Parathyroid adenoma (tissue), 2 donors: ENCODE results near the gene PES1.

Experiments used
- H2AFZ ChIP-seq: fragments of 300-600 bp; sonication (generic); one replicate; pipeline ENCODE4 v1.7.0; 2017; ENCODE audit warnings: antibody characterized with exemption, mild to moderate bottlenecking
- H3K27ac ChIP-seq: fragments of 300-600 bp; sonication (generic); one replicate; pipeline ENCODE4 v1.7.0; 2017
- H3K27me3 ChIP-seq: fragments of 300-600 bp; sonication (generic); one replicate; pipeline ENCODE4 v1.7.0; 2017; ENCODE audit warnings: low read length; ENCODE audit not compliant: control insufficient read depth, insufficient read depth
- H3K36me3 ChIP-seq: fragments of 300-600 bp; sonication (generic); one replicate; pipeline ENCODE4 v1.7.0; 2017; ENCODE audit warnings: low read length; ENCODE audit not compliant: control insufficient read depth, insufficient read depth
- H3K4me1 ChIP-seq: fragments of 300-600 bp; sonication (generic); one replicate; pipeline ENCODE4 v1.7.0; 2017; ENCODE audit warnings: control low read depth
- H3K4me2 ChIP-seq: fragments of 300-600 bp; sonication (generic); one replicate; pipeline ENCODE4 v1.7.0; 2017; ENCODE audit warnings: low read length
- H3K4me3 ChIP-seq: fragments of 300-600 bp; sonication (generic); one replicate; pipeline ENCODE4 v1.7.0; 2017; ENCODE audit warnings: low read depth, low read length
- H3K79me2 ChIP-seq: fragments of 300-600 bp; sonication (generic); one replicate; pipeline ENCODE4 v1.7.0; 2017; ENCODE audit warnings: control low read depth
- H3K9ac ChIP-seq: fragments of 300-600 bp; sonication (generic); one replicate; pipeline ENCODE4 v1.7.0; 2017; ENCODE audit warnings: mild to moderate bottlenecking
- H3K9me3 ChIP-seq: fragments of 300-600 bp; sonication (generic); one replicate; pipeline ENCODE4 v1.7.0; 2017; ENCODE audit warnings: low read length; ENCODE audit not compliant: control insufficient read depth
- TF ChIP-seq, protein P1 (sequence below): fragments of 300-600 bp; sonication (generic); IDR thresholded peaks from one replicate; pipeline ENCODE4 v1.7.0; 2017; ENCODE audit warnings: antibody characterized with exemption, mild to moderate bottlenecking
- donor health status: primary hyperparathyroidism.

Gene PES1

DNA sequence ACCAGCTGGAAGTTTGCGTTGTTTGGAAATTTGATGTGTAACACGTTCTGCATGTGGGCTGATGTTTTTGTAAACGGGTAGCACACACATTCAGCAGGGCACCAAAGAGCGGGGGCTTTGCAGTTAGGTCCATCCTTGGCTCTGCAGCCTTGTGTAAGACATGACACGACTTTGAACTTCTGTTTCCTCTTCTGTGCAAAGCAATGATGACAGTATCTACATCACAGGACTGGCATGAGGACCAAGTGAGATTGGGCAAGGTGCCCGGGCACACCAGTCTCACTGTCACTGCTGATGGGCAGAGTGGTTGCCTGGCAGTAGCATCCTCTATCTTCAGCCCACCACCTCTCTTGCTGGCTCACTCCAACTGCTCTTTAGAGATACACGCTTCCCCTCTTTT is 18.6 kb upstream of the PES1 start:
- TF ChIP-seq, protein P1, sequence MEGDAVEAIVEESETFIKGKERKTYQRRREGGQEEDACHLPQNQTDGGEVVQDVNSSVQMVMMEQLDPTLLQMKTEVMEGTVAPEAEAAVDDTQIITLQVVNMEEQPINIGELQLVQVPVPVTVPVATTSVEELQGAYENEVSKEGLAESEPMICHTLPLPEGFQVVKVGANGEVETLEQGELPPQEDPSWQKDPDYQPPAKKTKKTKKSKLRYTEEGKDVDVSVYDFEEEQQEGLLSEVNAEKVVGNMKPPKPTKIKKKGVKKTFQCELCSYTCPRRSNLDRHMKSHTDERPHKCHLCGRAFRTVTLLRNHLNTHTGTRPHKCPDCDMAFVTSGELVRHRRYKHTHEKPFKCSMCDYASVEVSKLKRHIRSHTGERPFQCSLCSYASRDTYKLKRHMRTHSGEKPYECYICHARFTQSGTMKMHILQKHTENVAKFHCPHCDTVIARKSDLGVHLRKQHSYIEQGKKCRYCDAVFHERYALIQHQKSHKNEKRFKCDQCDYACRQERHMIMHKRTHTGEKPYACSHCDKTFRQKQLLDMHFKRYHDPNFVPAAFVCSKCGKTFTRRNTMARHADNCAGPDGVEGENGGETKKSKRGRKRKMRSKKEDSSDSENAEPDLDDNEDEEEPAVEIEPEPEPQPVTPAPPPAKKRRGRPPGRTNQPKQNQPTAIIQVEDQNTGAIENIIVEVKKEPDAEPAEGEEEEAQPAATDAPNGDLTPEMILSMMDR: no peak
- Histone ChIP-seq H2AFZ (no peak overlapping the region), H3K27ac (no peak overlapping the region), H3K9me3 (no peaks in the 10 kb centered on the region), H3K4me1 (peaks cover 4% of the 10 kb centered on the region), H3K4me2 (no peak overlapping the region), H3K27me3 (no peaks in the 10 kb centered on the region), H3K4me3 (no peak overlapping the region), H3K36me3 (no peaks in the 10 kb centered on the region), H3K79me2 (no peaks in the 10 kb centered on the region), H3K9ac (no peak overlapping the region)

DNA sequence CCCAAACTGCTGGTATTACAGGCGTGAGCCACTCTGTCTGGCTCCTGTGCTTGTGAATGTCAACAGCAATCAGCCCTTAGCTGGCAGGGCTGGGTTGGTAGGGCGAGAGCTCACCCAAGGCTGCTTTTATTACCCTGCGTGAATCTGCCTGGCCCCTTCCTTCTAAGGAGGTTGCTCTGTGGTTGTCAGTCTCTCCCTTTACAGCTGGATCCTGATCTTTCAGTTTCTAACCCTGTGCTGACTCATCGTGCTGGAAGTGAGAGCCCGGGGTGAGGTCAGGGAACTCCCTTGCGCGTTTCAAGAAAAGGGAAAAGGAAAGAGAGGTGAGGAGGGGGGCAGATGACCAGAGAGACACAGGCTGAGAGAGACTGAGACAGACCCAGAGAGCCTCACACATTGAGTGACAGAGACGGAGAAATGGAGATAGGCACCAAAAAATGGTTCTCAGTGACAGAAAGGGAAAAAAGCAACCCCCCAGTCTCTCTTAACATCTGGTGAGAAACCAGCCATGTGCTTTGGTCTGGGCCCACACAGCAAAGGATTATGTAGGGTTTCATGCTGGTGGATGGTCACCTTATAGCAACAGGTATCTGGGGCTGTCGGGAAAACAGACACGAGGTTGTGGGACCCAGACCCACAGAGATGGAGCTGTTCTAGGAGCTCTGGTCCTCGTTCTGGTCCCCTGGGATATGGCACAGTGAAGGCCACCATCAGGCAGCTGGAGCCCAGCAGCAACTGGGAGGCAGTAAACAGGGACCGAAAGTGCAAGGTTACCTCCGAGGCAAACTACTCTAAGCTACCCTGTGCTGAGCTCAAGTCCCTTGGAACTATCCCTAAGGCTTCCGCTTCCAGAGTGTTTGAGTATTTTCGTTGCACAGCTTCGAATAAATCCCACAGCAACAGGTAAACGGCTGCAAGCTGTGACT is 17.8 kb upstream of the PES1 start:
- no peak overlapping the region for H3K4me2 ChIP-seq
- H3K27me3 ChIP-seq: no peaks in the 10 kb centered on the region
- no peak overlapping the region for H2AFZ ChIP-seq
- TF ChIP-seq, protein P1: no peak
- no peak overlapping the region for H3K9ac ChIP-seq
- H3K27ac ChIP-seq: peak overlapping the region; percentile 19
- no peaks in the 10 kb centered on the region for H3K79me2 ChIP-seq
- H3K4me3 ChIP-seq: no peak overlapping the region
- H3K36me3 ChIP-seq: no peaks in the 10 kb centered on the region
- H3K9me3 ChIP-seq: no peaks in the 10 kb centered on the region
- H3K4me1 ChIP-seq: peaks cover 4% of the 10 kb centered on the region

DNA sequence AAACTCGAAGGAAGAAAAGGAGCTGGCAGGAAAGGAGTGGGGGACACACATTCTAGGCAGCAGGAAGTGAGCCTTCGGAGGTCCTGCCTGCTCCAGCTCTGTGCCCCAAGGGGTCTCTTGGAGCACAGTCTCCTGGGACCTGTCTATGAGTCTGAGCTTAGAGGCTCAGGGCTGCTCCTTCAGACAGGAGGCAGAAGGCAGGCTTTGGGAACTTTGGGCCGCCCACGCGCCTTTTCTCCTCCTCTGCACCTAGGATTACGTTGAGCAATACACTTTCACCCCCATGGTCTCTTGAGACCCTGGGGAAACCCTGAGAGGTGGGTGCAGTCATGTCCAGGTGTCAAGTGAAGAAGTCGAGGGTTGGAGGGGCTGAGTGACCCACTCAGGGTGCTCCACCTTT is 16.2 kb upstream of the PES1 start:
- Histone ChIP-seq H3K4me1 (peaks cover 4% of the 10 kb centered on the region), H3K9ac (no peak overlapping the region), H3K36me3 (no peaks in the 10 kb centered on the region)

DNA sequence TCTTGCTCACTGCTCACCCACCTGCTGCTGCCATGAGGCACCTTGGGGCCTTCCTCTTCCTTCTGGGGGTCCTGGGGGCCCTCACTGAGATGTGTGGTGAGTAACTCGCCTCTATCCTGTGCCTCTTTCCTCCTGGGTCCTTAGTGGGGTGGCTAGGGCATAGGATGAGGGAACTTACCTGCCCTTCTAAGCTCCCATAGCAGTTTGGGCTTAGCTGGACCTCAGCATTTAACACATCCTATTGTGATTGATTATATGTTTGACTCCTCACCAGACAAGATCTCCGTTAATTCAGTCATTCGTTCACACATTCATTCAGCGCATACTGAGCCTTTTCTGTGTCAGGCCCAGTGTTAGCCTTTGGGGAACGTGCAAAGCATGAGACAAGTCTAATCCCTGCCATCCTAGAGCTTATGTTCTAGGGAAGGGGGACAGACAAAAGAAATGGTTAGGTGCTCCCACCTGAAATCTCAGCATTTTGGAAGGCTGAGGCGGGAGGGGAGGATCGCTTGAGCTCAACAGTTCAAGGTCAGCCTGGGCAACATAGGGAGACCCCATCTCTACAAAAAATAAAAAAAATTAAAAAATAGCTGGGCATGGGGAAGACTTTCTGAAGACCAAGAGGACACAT is 15.7 kb upstream of the PES1 start:
- Histone ChIP-seq H3K4me2 (peak overlapping the region; percentile 75), H2AFZ (peak overlapping the region; percentile 91), H3K4me1 (peaks cover 4% of the 10 kb centered on the region), H3K36me3 (no peaks in the 10 kb centered on the region), H3K9ac (no peak overlapping the region), H3K4me3 (no peak overlapping the region), H3K27ac (peak overlapping the region; percentile 61), H3K27me3 (no peaks in the 10 kb centered on the region), H3K9me3 (no peaks in the 10 kb centered on the region), H3K79me2 (no peaks in the 10 kb centered on the region)
- TF ChIP-seq, protein P1: no peak

More for the DNA sequence above, 16.2 kb upstream of the PES1 start:
- Histone ChIP-seq H3K4me3 (no peak overlapping the region), H3K27me3 (no peaks in the 10 kb centered on the region), H3K4me2 (no peak overlapping the region), H3K79me2 (no peaks in the 10 kb centered on the region), H3K9me3 (no peaks in the 10 kb centered on the region), H2AFZ (no peak overlapping the region), H3K27ac (no peak overlapping the region)
- TF ChIP-seq, protein P1: no peak
